H1 (cell line): Measurements from ENCODE around the gene ARL6IP4. TPM values are rescaled to one million over a fixed set of nuclear protein-coding genes. Genes with fewer than 3 reads are reported as not detected.

ENCODE experiments used
- CTCF ChIA-PET: fragments of 300-600 bp; sonication (Branson Sonifier 250); formaldehyde crosslinking; loops from one replicate; lab custom pipeline; 2021; ENCODE audit not compliant: partially characterized antibody; lab: Charles Lee
- POLR2A ChIA-PET: fragments of 300-600 bp; sonication (Branson Sonifier 250); formaldehyde crosslinking; loops from one replicate; lab custom pipeline; 2021; ENCODE audit warnings: inconsistent platforms; ENCODE audit not compliant: partially characterized antibody; lab: Charles Lee
- DNase-seq, 2 experiments: peaks; one replicate each; pipeline versions ENCODE4 v3.0.0 to v3.0.0-alpha.2; 2010 to 2022; ENCODE audit warnings: low spot score in 2 of 2, low read depth in 1 of 2, mixed read lengths in 1 of 2
- FAIRE-seq: peaks from 2 replicates; lab custom pipeline; 2011; peaks lifted over from hg19 to GRCh38; lab: Jason Lieb, UNC
- H2AFZ ChIP-seq: 2 replicates; pipeline ENCODE4 v1.8.1; 2012; ENCODE audit warnings: low read length, inconsistent platforms
- H2AK5ac ChIP-seq: 2 replicates; pipeline ENCODE4 v1.6.1; 2013; ENCODE audit warnings: low read depth, low read length
- H2BK120ac ChIP-seq: replicated peaks from 2 replicates; pipeline ENCODE3; 2013; ENCODE audit warnings: low read depth, low read length, inconsistent platforms
- H2BK12ac ChIP-seq: 2 replicates; pipeline ENCODE4 v1.6.1; 2013; ENCODE audit warnings: low read depth, low read length
- H2BK15ac ChIP-seq: 2 replicates; pipeline ENCODE4 v1.6.1; 2013; ENCODE audit warnings: low read length
- H2BK20ac ChIP-seq: 2 replicates; pipeline ENCODE4 v1.6.1; 2013; ENCODE audit warnings: low read length
- H2BK5ac ChIP-seq: 2 replicates; pipeline ENCODE4 v1.6.1; 2013; ENCODE audit warnings: low read depth, low read length
- H3K14ac ChIP-seq: 2 replicates; pipeline ENCODE4 v1.6.1; 2013; ENCODE audit warnings: inconsistent platforms; ENCODE audit not compliant: insufficient read length
- H3K18ac ChIP-seq: 2 replicates; pipeline ENCODE4 v1.6.1; 2013; ENCODE audit warnings: low read length; ENCODE audit errors: extremely low read depth
- H3K23ac ChIP-seq: 2 replicates; pipeline ENCODE4 v1.6.1; 2013; ENCODE audit warnings: inconsistent platforms; ENCODE audit not compliant: insufficient read length
- H3K23me2 ChIP-seq: 2 replicates; pipeline ENCODE4 v1.6.1; 2013; ENCODE audit warnings: low read depth, low read length
- H3K27ac ChIP-seq: 2 replicates; pipeline ENCODE4 v1.6.1; 2011; ENCODE audit warnings: low read depth, low read length, inconsistent platforms
- H3K27me3 ChIP-seq, 4 experiments: replicated peaks in 1 of 4; 1 replicate in 1 of 4; 2 replicates in 3 of 4; pipeline versions ENCODE4 v1.6.1 to v1.8.1; 2011 to 2013; ENCODE audit warnings: low read length in 3 of 4, mild to moderate bottlenecking in 3 of 4, inconsistent platforms in 2 of 4, mixed read lengths in 2 of 4, moderate library complexity in 1 of 4; ENCODE audit not compliant: control insufficient read depth in 3 of 4, insufficient read depth in 3 of 4; ENCODE audit errors: extremely low read depth in 1 of 4
- H3K36me3 ChIP-seq, 4 experiments: 2 replicates each; pipeline versions ENCODE4 v1.6.1 to v1.8.1; 2011 to 2013; ENCODE audit warnings: mild to moderate bottlenecking in 4 of 4, low read length in 3 of 4, moderate library complexity in 2 of 4, control low read depth in 1 of 4, inconsistent platforms in 1 of 4; ENCODE audit not compliant: insufficient read depth in 4 of 4, control insufficient read depth in 2 of 4
- H3K4ac ChIP-seq: replicated peaks from 2 replicates; pipeline ENCODE3; 2013; ENCODE audit warnings: low read length, low read depth, mixed read lengths, inconsistent platforms; ENCODE audit not compliant: insufficient read length
- H3K4me1 ChIP-seq, 4 experiments: replicated peaks in 1 of 4; 1 replicate in 1 of 4; 2 replicates in 3 of 4; pipeline versions ENCODE4 v1.6.1 to v1.8.1; 2011 to 2013; ENCODE audit warnings: low read length in 3 of 4, inconsistent platforms in 2 of 4, mixed read lengths in 1 of 4; ENCODE audit not compliant: insufficient read depth in 4 of 4, control insufficient read depth in 3 of 4
- H3K4me2 ChIP-seq, 2 experiments: 2 replicates each; pipeline versions ENCODE4 v1.6.1 to v1.8.1; 2011 to 2013; ENCODE audit warnings: low read depth in 2 of 2, low read length in 2 of 2, control low read depth in 1 of 2, inconsistent platforms in 1 of 2, mild to moderate bottlenecking in 1 of 2; ENCODE audit not compliant: insufficient read depth in 1 of 2
- H3K4me3 ChIP-seq, 4 experiments: fragments of 200-600, 300-600 bp in 1 of 4; sonication (generic), shearing (Covaris generic), sonication (Bioruptor Twin) in 1 of 4; 2 replicates each; pipeline versions ENCODE4 v1.5.1 to v1.8.1; 2011 to 2016; ENCODE audit warnings: low read length in 4 of 4, low read depth in 3 of 4, control low read depth in 2 of 4, inconsistent platforms in 2 of 4, mild to moderate bottlenecking in 2 of 4, mixed read lengths in 1 of 4, moderate library complexity in 1 of 4; ENCODE audit not compliant: insufficient read depth in 2 of 4; ENCODE audit errors: extremely low read depth in 1 of 4
- H3K56ac ChIP-seq: replicated peaks from 2 replicates; pipeline ENCODE3; 2013; ENCODE audit warnings: low read depth, mild to moderate bottlenecking, mixed read lengths, low read length, inconsistent platforms; ENCODE audit not compliant: insufficient read length
- H3K79me1 ChIP-seq: 2 replicates; pipeline ENCODE4 v1.6.1; 2013; ENCODE audit warnings: low read depth, low read length, control low read depth
- H3K79me2 ChIP-seq, 2 experiments: 2 replicates each; pipeline versions ENCODE4 v1.6.1 to v1.8.1; 2012 to 2013; ENCODE audit warnings: low read length in 2 of 2, mild to moderate bottlenecking in 2 of 2, inconsistent platforms in 1 of 2; ENCODE audit not compliant: insufficient read depth in 2 of 2, control insufficient read depth in 1 of 2
- H3K9ac ChIP-seq, 4 experiments: replicated peaks in 1 of 4; 1 replicate in 1 of 4; 2 replicates in 3 of 4; pipeline versions ENCODE4 v1.6.1 to v1.8.1; 2011 to 2013; ENCODE audit warnings: low read depth in 3 of 4, low read length in 3 of 4, control low read depth in 2 of 4, mild to moderate bottlenecking in 2 of 4, moderate library complexity in 2 of 4, inconsistent platforms in 1 of 4; ENCODE audit errors: extremely low read depth in 1 of 4
- H3K9me3 ChIP-seq, 2 experiments: 2 replicates each; pipeline versions ENCODE4 v1.6.1 to v1.8.1; 2012 to 2013; ENCODE audit warnings: mild to moderate bottlenecking in 2 of 2, moderate library complexity in 2 of 2, control low read depth in 1 of 2, inconsistent platforms in 1 of 2, low read depth in 1 of 2, low read length in 1 of 2, mixed read lengths in 1 of 2; ENCODE audit not compliant: insufficient read depth in 2 of 2
- H4K20me1 ChIP-seq, 2 experiments: replicated peaks in 1 of 2; 2 replicates each; pipeline versions ENCODE3 to v1.8.1; 2011 to 2013; ENCODE audit warnings: inconsistent platforms in 2 of 2, low read length in 2 of 2, mild to moderate bottlenecking in 1 of 2; ENCODE audit not compliant: insufficient read depth in 2 of 2, control insufficient read depth in 1 of 2
- H4K5ac ChIP-seq: 2 replicates; pipeline ENCODE4 v1.6.1; 2013; ENCODE audit warnings: low read length, low read depth, mixed read lengths, inconsistent platforms; ENCODE audit not compliant: insufficient read length
- H4K8ac ChIP-seq: 2 replicates; pipeline ENCODE4 v1.8.0; 2013; ENCODE audit warnings: mild to moderate bottlenecking, moderate library complexity, low read length, inconsistent platforms; ENCODE audit not compliant: insufficient read depth; ENCODE audit errors: extremely low read depth
- H4K91ac ChIP-seq: replicated peaks from 2 replicates; pipeline ENCODE3; 2013; ENCODE audit warnings: low read length, mixed read lengths, inconsistent platforms; ENCODE audit not compliant: insufficient read length
- CBX5 ChIP-seq: fragments of 300-800, 300-1000 bp; sonication (generic); IDR thresholded peaks from 2 replicates; pipeline ENCODE4 v1.7.1; 2016; ENCODE audit warnings: antibody characterized with exemption, low read length, low read depth
- CBX8 ChIP-seq: fragments of 300-800, 300-1000 bp; sonication (generic); IDR thresholded peaks from 2 replicates; pipeline ENCODE4 v1.7.1; 2016; ENCODE audit warnings: low read depth, low read length, borderline replicate concordance
- CEBPB ChIP-seq: IDR thresholded peaks from 2 replicates; pipeline ENCODE4 v1.6.1; 2012; ENCODE audit warnings: low read depth, low read length
- GABPA ChIP-seq: IDR thresholded peaks from 2 replicates; pipeline ENCODE4 v1.6.1; 2011; ENCODE audit warnings: mild to moderate bottlenecking, low read length, moderate library complexity, borderline replicate concordance; ENCODE audit not compliant: insufficient read depth
- JUN ChIP-seq: IDR thresholded peaks from 2 replicates; pipeline ENCODE4 v1.6.1; 2011; ENCODE audit warnings: low read depth, mild to moderate bottlenecking, improper control_type of control experiment, low read length
- KDM4A ChIP-seq: IDR thresholded peaks from one replicate; pipeline ENCODE4 v1.7.1; 2012; ENCODE audit warnings: low read depth, mild to moderate bottlenecking, moderate library complexity, low read length, inconsistent platforms; ENCODE audit not compliant: severe bottlenecking
- NRF1 ChIP-seq: IDR thresholded peaks from 2 replicates; pipeline ENCODE4 v1.6.1; 2011; ENCODE audit warnings: mild to moderate bottlenecking, low read depth, low read length, improper control_type of control experiment
- POLR2A ChIP-seq, 2 experiments: IDR thresholded peaks; 1 replicate in 1 of 2; 2 replicates in 1 of 2; pipeline ENCODE4 v1.6.1; 2011; ENCODE audit warnings: low read depth in 2 of 2, low read length in 2 of 2, mild to moderate bottlenecking in 2 of 2; ENCODE audit errors: control extremely low read depth in 1 of 2
- RAD21 ChIP-seq, 2 experiments: IDR thresholded peaks in 1 of 2; conservative IDR thresholded peaks in 1 of 2; 2 replicates each; pipeline ENCODE4 v1.6.1; 2011; ENCODE audit warnings: low read depth in 2 of 2, low read length in 2 of 2, improper control_type of control experiment in 1 of 2, inconsistent platforms in 1 of 2, mild to moderate bottlenecking in 1 of 2, moderate library complexity in 1 of 2
- RFX5 ChIP-seq: IDR thresholded peaks from 2 replicates; pipeline ENCODE4 v1.6.1; 2011; ENCODE audit warnings: low read depth, low read length, improper control_type of control experiment, borderline replicate concordance
- SIX5 ChIP-seq: IDR thresholded peaks from 2 replicates; pipeline ENCODE4 v1.6.1; 2011; ENCODE audit warnings: mild to moderate bottlenecking, low read depth, low read length
- SRF ChIP-seq: IDR thresholded peaks from 2 replicates; pipeline ENCODE4 v1.6.1; 2011; ENCODE audit warnings: mild to moderate bottlenecking, low read depth, low read length, moderate library complexity
- TAF7 ChIP-seq: optimal IDR thresholded peaks from 2 replicates; pipeline ENCODE3; 2011; ENCODE audit warnings: low read depth, mild to moderate bottlenecking, inconsistent platforms, low read length, moderate library complexity, borderline replicate concordance
- ZNF274 ChIP-seq: IDR thresholded peaks from 2 replicates; pipeline ENCODE4 v1.7.0; 2012; ENCODE audit warnings: low read length, borderline replicate concordance; ENCODE audit errors: extremely low read depth
- WGBS, 2 experiments: shearing (Covaris generic) in 1 of 2; methylation state at CpG; one replicate each; pipeline versions ENCODE4 v1.1.6 to v1.1.7; 2013 to 2015; ENCODE audit warnings: low lambda C conversion rate in 2 of 2, mixed read lengths in 2 of 2, inconsistent platforms in 1 of 2, low coverage in 1 of 2, missing lambda C conversion rate in 1 of 2; ENCODE audit not compliant: insufficient replicate concordance in 2 of 2, insufficient coverage in 1 of 2, insufficient read length in 1 of 2; ENCODE audit errors: extremely low coverage in 1 of 2, missing lambda C conversion rate in 1 of 2; 5-methylcytosine and 5-hydroxymethylcytosine counted together
- polyA plus RNA-seq, 7 experiments: library from polyadenylated mRNA; depleted of rRNA in 3 of 7; stranded (reverse) in 5 of 7; unstranded in 2 of 7; fragments of >200 nt in 5 of 7; fragments of 200-250 nt in 2 of 7; gene quantifications; 1 replicate in 5 of 7; 2 replicates in 1 of 7; 4 replicates in 1 of 7; pipeline versions ENCODE4 v1.2.1 to v1.2.3, GENCODE V29; 2011 to 2013; ENCODE audit warnings: missing spikeins in 2 of 7, mixed read lengths in 2 of 7
- total RNA-seq: library from RNA; stranded (reverse); fragmentation: NEBNext Ultra II Directional; extraction: Animal tissue kit (Norgen Biotek cat#: 25700); gene quantifications from 2 replicates; pipeline ENCODE4 v1.2.1, GENCODE V29; 2021

ARL6IP4 gene
- total and polyA plus RNA-seq, 2 of the 8 experiments (the other 6 are each of a cell fraction or from before 2014, with no cell fraction given): 76.4 to 109 TPM

DNA sequence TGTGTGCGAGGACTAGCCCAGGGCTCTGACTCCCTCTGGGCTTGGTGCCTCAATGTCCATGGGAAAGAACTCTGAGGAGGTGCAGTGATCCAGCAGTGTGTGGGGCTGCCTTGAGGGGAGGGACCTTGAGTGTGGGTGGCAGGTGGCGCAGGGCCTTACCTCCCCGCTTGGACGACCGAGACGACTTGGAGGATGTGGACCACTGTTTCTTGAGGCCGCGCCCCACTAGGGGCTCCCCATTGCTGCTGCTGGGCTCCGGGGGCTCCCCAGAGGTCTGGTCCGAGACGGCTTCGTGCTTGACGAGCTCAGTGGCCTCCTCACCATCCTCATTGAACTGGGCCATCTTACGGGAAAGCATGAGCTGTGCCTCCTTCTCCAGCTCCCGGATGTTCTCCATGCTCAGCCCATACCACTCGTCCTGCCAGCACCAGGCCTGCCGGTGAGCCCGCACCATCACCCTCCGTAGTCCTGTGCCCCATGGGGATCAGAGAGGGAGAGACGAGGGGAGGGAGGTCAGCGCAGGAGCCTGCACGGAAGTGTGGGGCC lies 24.7 kb downstream of the ARL6IP4 start:
- H3K27ac ChIP-seq: no peak overlapping the region
- H2BK20ac ChIP-seq: no peak overlapping the region
- ChIA-PET CTCF (interaction anchor here (1.5 to 1.6 kb wide), 2 partner anchors 15 to 40 kb away, joined by 3 to 7 read pairs; no protein-coding TSS in a partner anchor), POLR2A (interaction anchor here (1.1 kb wide), 1 partner anchor 227 kb away, joined by 4 read pairs; the partner anchor contains the start of genes MPHOSPH9 and MTRFR)
- FAIRE-seq: no peak
- H3K9ac ChIP-seq: no peak overlapping the region
- no peak overlapping the region for H2AK5ac ChIP-seq
- DNase-seq: no peak
- H2AFZ ChIP-seq: no peak overlapping the region
- H4K8ac ChIP-seq: no peak overlapping the region
- no peak overlapping the region for H3K14ac ChIP-seq
- no peaks in the 10 kb centered on the region for H3K36me3 ChIP-seq
- no peak overlapping the region for H3K56ac ChIP-seq
- no peak overlapping the region for H3K4me2 ChIP-seq
- no peak overlapping the region for H2BK15ac ChIP-seq
- H4K20me1 ChIP-seq: peaks cover 0 to 3% of the 10 kb centered on the region in 2 experiments
- no peak overlapping the region for H2BK5ac ChIP-seq
- H3K4ac ChIP-seq: no peak overlapping the region
- no peak overlapping the region for H4K91ac ChIP-seq
- no peaks in the 10 kb centered on the region for H3K4me1 ChIP-seq
- H3K79me1 ChIP-seq: no peaks in the 10 kb centered on the region
- no peak overlapping the region for H3K18ac ChIP-seq
- H3K79me2 ChIP-seq: no peaks in the 10 kb centered on the region
- H3K9me3 ChIP-seq: no peaks in the 10 kb centered on the region
- no peaks in the 10 kb centered on the region for H3K27me3 ChIP-seq
- WGBS, 2 experiments: 92% methylated on average over 21 of the region's 22 CpGs; no CpG with 5 or more reads in 1 of the 2 experiments
- no peak overlapping the region for H2BK120ac ChIP-seq
- no peak overlapping the region for H3K4me3 ChIP-seq
- no peaks in the 10 kb centered on the region for H3K23me2 ChIP-seq
- H2BK12ac ChIP-seq: no peak overlapping the region
- no peak overlapping the region for H3K23ac ChIP-seq
- no peak overlapping the region for H4K5ac ChIP-seq
- TF ChIP-seq TAF7 (no peak), POLR2A (IDR thresholded peaks at IDR 0.05; ENCODE audit: control extremely low read depth in 1 of 2, low read depth in 2 of 2, low read length in 2 of 2) (no peak), KDM4A (no peak), RFX5 (no peak), SIX5 (no peak), GABPA (no peak), JUN (no peak), RAD21 (IDR thresholded peaks at IDR 0.05 in 1 of 2, conservative IDR thresholded peaks at IDR 0.05 in 1 of 2; ENCODE audit: low read depth in 2 of 2, low read length in 2 of 2) (no peak), CBX8 (no peak), NRF1 (no peak), ZNF274 (no peak), SRF (no peak), CEBPB (no peak), CBX5 (no peak)
